Measurements from ENCODE around the gene DHRS4L2. TPM values are rescaled to one million over a fixed set of nuclear protein-coding genes. Genes with fewer than 3 reads are reported as not detected.

DHRS4L2 gene
- total and polyA plus RNA-seq, 2 of the 4 experiments (the other 2 are of a cell fraction) = 11.1 to 19.6 TPM

DNA sequence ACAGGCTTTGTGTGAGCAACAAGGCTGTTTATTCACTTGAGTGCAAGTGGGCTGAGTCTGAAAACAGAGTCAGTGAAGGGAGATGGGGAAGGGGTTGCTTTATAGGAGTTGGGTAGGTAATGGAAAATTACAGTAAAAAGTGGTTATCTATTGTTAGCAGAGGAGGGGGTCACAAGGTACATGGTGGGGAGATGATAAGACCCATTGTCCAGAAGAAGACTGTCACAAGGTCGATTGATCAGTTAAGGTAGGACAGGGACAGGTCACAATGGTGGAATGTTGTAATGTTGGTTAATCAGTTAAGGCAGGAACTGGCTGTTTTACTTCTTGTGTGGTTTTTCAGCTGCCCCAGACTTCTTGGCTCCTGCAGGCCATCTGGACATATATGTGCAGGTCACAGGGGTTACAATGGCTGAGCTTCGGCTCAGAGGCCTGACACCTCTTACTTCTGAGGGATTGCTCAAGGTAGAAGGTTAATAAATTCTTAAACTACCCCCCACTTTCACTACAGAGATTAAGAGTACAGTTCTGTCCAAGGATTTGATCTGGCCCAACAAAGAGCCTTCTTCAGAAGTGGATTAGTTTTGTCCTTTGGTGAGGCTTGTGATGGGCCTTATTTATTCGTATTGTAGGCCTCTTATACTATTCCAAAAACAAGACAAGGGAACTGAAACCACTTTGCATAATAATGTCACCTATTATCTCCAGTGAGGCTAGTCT lies 49.0 kb upstream of the DHRS4L2 start:
- no peaks in the 10 kb centered on the region for H3K36me3 ChIP-seq (ENCODE audit: control insufficient read depth, insufficient read depth, low read length)
- H3K9me3 ChIP-seq (ENCODE audit: control insufficient read depth, insufficient read depth, low read length) = no peaks in the 10 kb centered on the region
- intact Hi-C loops (cut with micrococcal nuclease) (loop anchor here (10.0 kb wide), 1 partner anchor 465 kb away; no protein-coding TSS in a partner anchor), in situ Hi-C loops (cut with MboI; ENCODE audit: low sequenced_read_pairs) (no loop called here), dilution Hi-C loops (cut with HindIII; ENCODE audit: low sequenced_read_pairs, unreplicated experiment) (no loop called here)
- no peak overlapping the region for H2BK5ac ChIP-seq (ENCODE audit: low read depth, low read length, poor library complexity, severe bottlenecking)
- no peak overlapping the region for H4K8ac ChIP-seq (ENCODE audit: low read depth in 2 of 2, low read length in 2 of 2)
- no peak for TF ChIP-seq RAD21 (IDR thresholded peaks at IDR 0.05; ENCODE audit: low read length)
- no peak for TF ChIP-seq RFX5 (IDR thresholded peaks at IDR 0.05; ENCODE audit: low read depth, low read length)
- no peak for TF ChIP-seq MXI1 (IDR thresholded peaks at IDR 0.05; ENCODE audit: borderline replicate concordance, low read depth, low read length)
- no peak for TF ChIP-seq FOS (IDR thresholded peaks at IDR 0.05; ENCODE audit: low read depth, low read length)
- TF ChIP-seq MAZ (IDR thresholded peaks at IDR 0.05; ENCODE audit: borderline replicate concordance, low read depth, low read length) = no peak
- no peak for TF ChIP-seq SMC3 (IDR thresholded peaks at IDR 0.05; ENCODE audit: low read depth, low read length)
- no peak for TF ChIP-seq RCOR1 (IDR thresholded peaks at IDR 0.05; ENCODE audit: insufficient replicate concordance, low read length)
- no peak for TF ChIP-seq BHLHE40 (IDR thresholded peaks at IDR 0.05; ENCODE audit: low read depth, low read length)
- no peak overlapping the region for H3K4ac ChIP-seq (ENCODE audit: low read depth, low read length)
- H3K9ac ChIP-seq (ENCODE audit: low read depth, low read length) = no peak overlapping the region
- ChIA-PET POLR2A (ENCODE audit: unreplicated experiment) (no interaction called here), CTCF (no interaction called here)
- no peak overlapping the region for H3K27ac ChIP-seq (ENCODE audit: insufficient read depth, low read length)
- no peak overlapping the region for H2BK120ac ChIP-seq (ENCODE audit: low read depth, low read length)
- H3K14ac ChIP-seq (replicated peaks; ENCODE audit: low read depth, low read length) = no peak overlapping the region
- ATAC-seq (ENCODE audit: low read depth) = no peak
- H4K5ac ChIP-seq (ENCODE audit: low read depth, low read length) = no peak overlapping the region
- 0 out of 2 replicates have a peak, but pooled peaks cover 3% of the 10 kb centered on the region for H3K9me1 ChIP-seq (ENCODE audit: insufficient read depth, low read length)
- no peak overlapping the region for H3K4me3 ChIP-seq (ENCODE audit: insufficient read depth, low read depth, low read length)
- DNase-seq = no peak
- H3K18ac ChIP-seq (ENCODE audit: low read depth, low read length) = no peak overlapping the region
- H2AK9ac ChIP-seq (replicated peaks; ENCODE audit: low read depth, low read length, poor library complexity) = no peak overlapping the region
- no peak overlapping the region for H2BK20ac ChIP-seq (ENCODE audit: low read depth, low read length)
- no peak overlapping the region for H2AK5ac ChIP-seq (ENCODE audit: low read depth, low read length)
- BruUV-seq (replicated peaks) = no TSS peak
- H3K4me1 ChIP-seq (ENCODE audit: control insufficient read depth, insufficient read depth, low read length) = no peaks in the 10 kb centered on the region
- H4K20me1 ChIP-seq (ENCODE audit: insufficient read depth, low read length) = no peaks in the 10 kb centered on the region
- no peak overlapping the region for H2AFZ ChIP-seq (replicated peaks; ENCODE audit: low read length, poor library complexity)
- no peak overlapping the region for H3K23ac ChIP-seq (ENCODE audit: low read depth, low read length)
- no peaks in the 10 kb centered on the region for H3K79me1 ChIP-seq (ENCODE audit: low read depth in 1 of 2, low read length in 2 of 2)
- no peak overlapping the region for H2BK15ac ChIP-seq (ENCODE audit: low read depth, low read length)
- no peak overlapping the region for H3K4me2 ChIP-seq (ENCODE audit: low read depth, low read length)
- no peak overlapping the region for H4K91ac ChIP-seq (ENCODE audit: insufficient read depth, low read depth, low read length)
- no peaks in the 10 kb centered on the region; the same call in 1 of the 2 replicates for H3K27me3 ChIP-seq (ENCODE audit: control insufficient read depth, insufficient read depth, low read length)
- no CpG with 5 or more reads among the region's 3 CpGs for WGBS, 2 experiments (ENCODE audit: extremely low coverage in 2 of 2, insufficient read length in 1 of 2)
- no peak overlapping the region for H3K56ac ChIP-seq (ENCODE audit: extremely low read depth, insufficient read depth, low read length)
